Gastrocnemius medialis (tissue), 4 donors: Measurements from ENCODE around the gene PLEKHN1. TPM values are rescaled to one million over a fixed set of nuclear protein-coding genes. Genes with fewer than 3 reads are reported as not detected.

ENCODE experiments used
- ATAC-seq, 2 donors: fragments of 150-250 bp; one replicate each; pipeline ENCODE4 v1.9.1; 2016
- DNase-seq, 2 donors: peaks; one replicate each; pipeline ENCODE4 v3.0.0-alpha.2; 2019
- H3K27ac ChIP-seq, 4 donors: fragments of 200-600 bp; sonication (generic); 1 replicate in 1 of 4; 2 replicates in 3 of 4; pipeline ENCODE4 v1.5.1; 2016 to 2018; ENCODE audit warnings: mild to moderate bottlenecking in 2 of 4, moderate library complexity in 1 of 4
- H3K27me3 ChIP-seq, 3 donors: fragments of 200-600 bp; sonication (generic) in 2 of 3; 1 replicate in 1 of 3; 2 replicates in 2 of 3; pipeline versions ENCODE4 v1.5.1 to v1.6.0; 2016 to 2019; ENCODE audit warnings: mild to moderate bottlenecking in 1 of 3, moderate library complexity in 1 of 3
- H3K36me3 ChIP-seq, 2 donors: fragments of 200-600 bp; sonication (generic) in 1 of 2; one replicate each; pipeline ENCODE4 v1.5.1; 2017 to 2018
- H3K4me1 ChIP-seq, 2 donors: fragments of 200-600 bp; sonication (generic) in 1 of 2; one replicate each; pipeline ENCODE4 v1.5.1; 2016 to 2017; ENCODE audit warnings: mild to moderate bottlenecking in 2 of 2
- H3K4me3 ChIP-seq, 4 donors: fragments of 200-600 bp; sonication (generic) in 3 of 4; 1 replicate in 1 of 4; 2 replicates in 3 of 4; pipeline ENCODE4 v1.5.1; 2016 to 2019; ENCODE audit warnings: mild to moderate bottlenecking in 2 of 4
- H3K9me3 ChIP-seq, 3 donors: fragments of 200-600 bp; sonication (generic) in 2 of 3; 1 replicate in 1 of 3; 2 replicates in 2 of 3; pipeline ENCODE4 v1.5.1; 2016 to 2019
- POLR2A ChIP-seq, 2 donors: fragments of 450-650 bp; IDR thresholded peaks; one replicate each; pipeline ENCODE4 v1.6.1; 2017; ENCODE audit warnings: antibody characterized with exemption in 2 of 2, mild to moderate bottlenecking in 2 of 2, moderate library complexity in 2 of 2
- in situ Hi-C, 4 donors: fragments of 200-750 bp; cut with MboI; loops; one replicate each; pipeline versions ENCODE4 v1.15.0 to v1.8.0; 2017; ENCODE audit warnings: low sequenced_read_pairs in 4 of 4
- intact Hi-C: fragments of 100-400 bp; cut with DNase I; formaldehyde crosslinking; loops from one replicate; pipeline ENCODE4 v1.15.1; 2023; ENCODE audit warnings: low total_unique reads
- total RNA-seq, 4 donors: library from RNA; depleted of rRNA; stranded (reverse); fragments of >200 nt; gene quantifications; one replicate each; pipeline versions ENCODE4 v1.1.0 to v1.2.3, GENCODE V29; 2016
- TF ChIP-seq, protein P1 (sequence below), 5 experiments: fragments of 450-650 bp in 3 of 5; fragments of 200-600 bp in 2 of 5; sonication (generic) in 2 of 5; IDR thresholded peaks in 4 of 5; conservative IDR thresholded peaks in 1 of 5; 1 replicate in 4 of 5; 2 replicates in 1 of 5; pipeline ENCODE4 v1.5.1; 2016 to 2019; ENCODE audit warnings: antibody characterized with exemption in 5 of 5, mild to moderate bottlenecking in 3 of 5, moderate library complexity in 3 of 5

PLEKHN1 gene
- total RNA-seq, 4 donors from 2014 or later: 0.23 TPM; not detected in 3

DNA sequence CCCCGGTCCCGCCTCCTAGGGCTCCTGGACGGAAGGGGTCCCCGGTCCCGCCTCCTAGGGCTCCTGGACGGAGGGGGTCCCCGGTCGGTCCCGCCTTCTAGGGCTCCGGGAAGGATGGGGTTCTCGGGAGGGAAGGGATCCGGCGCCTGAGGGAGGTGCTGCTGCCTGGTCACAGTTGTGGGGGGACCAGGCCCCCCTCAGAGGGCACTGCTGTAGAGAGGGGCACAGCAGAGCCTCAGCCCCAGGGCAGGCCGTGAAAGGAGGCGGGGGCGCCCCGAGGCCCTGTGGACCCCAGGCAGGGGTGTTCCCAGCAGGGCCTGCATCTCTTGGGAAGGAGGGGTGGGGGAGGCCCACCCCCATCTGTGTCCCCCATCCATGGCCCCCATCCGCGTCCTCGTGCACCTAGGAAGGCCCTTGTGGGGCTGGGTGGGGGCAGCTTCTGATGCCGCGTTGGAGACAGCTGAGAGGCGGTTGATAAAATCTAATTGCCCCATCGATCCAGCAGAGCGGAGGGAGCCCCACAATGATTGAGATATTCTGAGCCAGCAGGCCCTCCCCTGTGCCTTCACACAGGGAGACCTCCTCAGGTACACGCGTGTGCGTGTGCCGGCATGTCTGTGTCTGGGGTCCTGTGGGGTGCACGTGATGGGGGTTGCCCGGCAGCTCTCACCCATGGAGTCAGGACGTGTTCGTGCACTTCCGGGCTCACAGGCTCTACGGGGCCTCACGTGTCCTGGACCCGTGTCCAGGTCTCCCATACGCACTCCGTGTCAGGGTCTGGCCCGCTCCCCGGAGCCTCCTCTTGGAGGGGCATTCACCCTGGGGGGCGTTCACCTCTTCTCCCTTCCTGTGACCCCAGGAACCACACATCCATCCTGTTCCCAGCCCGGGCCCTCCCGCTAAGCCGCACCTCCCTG is 29.7 kb upstream of the PLEKHN1 start:
- H3K27ac ChIP-seq: no peak overlapping the region
- H3K4me1 ChIP-seq: peaks cover 12 to 20% of the 10 kb centered on the region in 2 donors
- DNase-seq: no peak
- intact Hi-C loops: no loop called here
- no peak overlapping the region for H3K4me3 ChIP-seq
- TF ChIP-seq, protein P1, sequence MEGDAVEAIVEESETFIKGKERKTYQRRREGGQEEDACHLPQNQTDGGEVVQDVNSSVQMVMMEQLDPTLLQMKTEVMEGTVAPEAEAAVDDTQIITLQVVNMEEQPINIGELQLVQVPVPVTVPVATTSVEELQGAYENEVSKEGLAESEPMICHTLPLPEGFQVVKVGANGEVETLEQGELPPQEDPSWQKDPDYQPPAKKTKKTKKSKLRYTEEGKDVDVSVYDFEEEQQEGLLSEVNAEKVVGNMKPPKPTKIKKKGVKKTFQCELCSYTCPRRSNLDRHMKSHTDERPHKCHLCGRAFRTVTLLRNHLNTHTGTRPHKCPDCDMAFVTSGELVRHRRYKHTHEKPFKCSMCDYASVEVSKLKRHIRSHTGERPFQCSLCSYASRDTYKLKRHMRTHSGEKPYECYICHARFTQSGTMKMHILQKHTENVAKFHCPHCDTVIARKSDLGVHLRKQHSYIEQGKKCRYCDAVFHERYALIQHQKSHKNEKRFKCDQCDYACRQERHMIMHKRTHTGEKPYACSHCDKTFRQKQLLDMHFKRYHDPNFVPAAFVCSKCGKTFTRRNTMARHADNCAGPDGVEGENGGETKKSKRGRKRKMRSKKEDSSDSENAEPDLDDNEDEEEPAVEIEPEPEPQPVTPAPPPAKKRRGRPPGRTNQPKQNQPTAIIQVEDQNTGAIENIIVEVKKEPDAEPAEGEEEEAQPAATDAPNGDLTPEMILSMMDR (IDR thresholded peaks at IDR 0.05 in 4 of 5, conservative IDR thresholded peaks at IDR 0.05 in 1 of 5): no peak
- TF ChIP-seq POLR2A (IDR thresholded peaks at IDR 0.05): no peak
- in situ Hi-C loops: no loop called here
- H3K27me3 ChIP-seq: peaks cover 65 to 76% (median 74%) of the 10 kb centered on the region in 3 donors
- no peaks in the 10 kb centered on the region for H3K9me3 ChIP-seq
- no peaks in the 10 kb centered on the region for H3K36me3 ChIP-seq
- ATAC-seq: no peak

GRCh38 chr1:937521-937920 is 28.8 kb upstream of the PLEKHN1 start:
- H3K4me1 ChIP-seq: peaks cover 12 to 24% of the 10 kb centered on the region in 2 donors
- intact Hi-C loops: no loop called here

GRCh38 chr1:938088-938683 is 28.1 kb upstream of the PLEKHN1 start:
- H3K4me1 ChIP-seq: peaks cover 12 to 24% of the 10 kb centered on the region in 2 donors
- H3K9me3 ChIP-seq: no peaks in the 10 kb centered on the region
- no peak for DNase-seq
- intact Hi-C loops: no loop called here
- peak in 1 of 2 donors; percentile 14 for ATAC-seq
- no peaks in the 10 kb centered on the region for H3K36me3 ChIP-seq
- in situ Hi-C loops: no loop called here
- H3K4me3 ChIP-seq: no peak overlapping the region
- peaks cover 66 to 81% (median 77%) of the 10 kb centered on the region in 3 donors for H3K27me3 ChIP-seq
- H3K27ac ChIP-seq: no peak overlapping the region
- no peak for TF ChIP-seq POLR2A (IDR thresholded peaks at IDR 0.05)
- TF ChIP-seq, protein P1 (IDR thresholded peaks at IDR 0.05 in 4 of 5, conservative IDR thresholded peaks at IDR 0.05 in 1 of 5): peak in 3 of 5 experiments; percentile 10 to 47 (median 35)

More at GRCh38 chr1:937521-937920, 28.8 kb upstream of the PLEKHN1 start:
- no peak for DNase-seq
- in situ Hi-C loops: no loop called here
- TF ChIP-seq, protein P1 (IDR thresholded peaks at IDR 0.05 in 4 of 5, conservative IDR thresholded peaks at IDR 0.05 in 1 of 5): no peak
- no peak for TF ChIP-seq POLR2A (IDR thresholded peaks at IDR 0.05)
- H3K4me3 ChIP-seq: no peak overlapping the region
- peaks cover 67 to 83% (median 77%) of the 10 kb centered on the region in 3 donors for H3K27me3 ChIP-seq
- no peak for ATAC-seq
- H3K36me3 ChIP-seq: no peaks in the 10 kb centered on the region
- no peak overlapping the region for H3K27ac ChIP-seq
- no peaks in the 10 kb centered on the region for H3K9me3 ChIP-seq

DNA sequence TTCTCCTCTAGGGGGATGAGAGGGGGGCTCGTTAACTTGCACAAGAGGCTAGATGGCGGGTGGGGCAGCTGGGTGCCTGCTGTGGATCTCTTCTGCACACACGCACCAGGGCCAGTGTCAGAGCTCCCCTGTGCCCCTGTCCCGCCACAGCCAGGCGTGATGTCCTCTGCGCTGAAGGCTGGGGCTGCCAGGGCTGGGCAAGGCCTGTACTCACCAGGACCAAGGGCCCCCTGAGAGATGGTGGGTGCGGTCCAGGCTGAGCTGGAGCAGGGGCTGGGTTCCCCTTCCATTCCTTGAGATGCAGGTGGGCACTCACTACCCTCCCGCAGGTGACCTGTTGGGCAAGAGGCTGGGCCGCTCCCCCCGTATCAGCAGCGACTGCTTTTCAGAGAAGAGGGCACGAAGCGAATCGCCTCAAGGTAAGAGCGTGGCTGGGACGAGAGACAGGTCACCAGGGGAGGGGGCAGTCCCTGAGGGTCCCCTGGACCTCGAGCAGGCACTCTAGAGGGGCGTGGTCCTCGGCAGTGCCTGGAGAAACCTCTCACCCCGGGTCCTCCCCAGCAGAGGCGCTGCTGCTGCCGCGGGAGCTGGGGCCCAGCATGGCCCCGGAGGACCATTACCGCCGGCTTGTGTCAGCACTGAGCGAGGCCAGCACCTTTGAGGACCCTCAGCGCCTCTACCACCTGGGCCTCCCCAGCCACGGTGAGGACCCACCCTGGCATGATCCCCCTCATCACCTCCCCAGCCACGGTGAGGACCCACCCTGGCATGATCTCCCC is 27.4 kb upstream of the PLEKHN1 start:
- no peaks in the 10 kb centered on the region for H3K9me3 ChIP-seq
- intact Hi-C loops: no loop called here
- H3K27ac ChIP-seq: no peak overlapping the region
- no peak for TF ChIP-seq POLR2A (IDR thresholded peaks at IDR 0.05)
- TF ChIP-seq, protein P1 (IDR thresholded peaks at IDR 0.05 in 4 of 5, conservative IDR thresholded peaks at IDR 0.05 in 1 of 5): no peak
- ATAC-seq (no peak), DNase-seq (no peak)
- peaks cover 61 to 75% (median 73%) of the 10 kb centered on the region in 3 donors for H3K27me3 ChIP-seq
- no peak overlapping the region for H3K4me3 ChIP-seq
- in situ Hi-C loops: no loop called here
- H3K4me1 ChIP-seq: peaks cover 12 to 24% of the 10 kb centered on the region in 2 donors
- H3K36me3 ChIP-seq: no peaks in the 10 kb centered on the region
